RWPE2 (cell line): ENCODE results near the gene PRDX3.

Experiments
- ATAC-seq: fragments of 200-7000 bp; cut with Tn5 transposase; 3 replicates; pipeline ENCODE4 v1.9.1; 2021; ENCODE audit warnings: low read depth
- DNase-seq: peaks from one replicate; pipeline ENCODE4 v3.0.0-alpha.2; 2020; ENCODE audit warnings: low spot score
- H3K27ac ChIP-seq: fragments of 450-650 bp; 2 replicates; pipeline ENCODE4 v1.5.1; 2017; ENCODE audit warnings: mild to moderate bottlenecking; ENCODE audit not compliant: poor library complexity, severe bottlenecking
- H3K27me3 ChIP-seq: fragments of 250-450 bp; sonication (Bioruptor Pico); 2 replicates; pipeline ENCODE4 v1.5.1; 2021; ENCODE audit warnings: mild to moderate bottlenecking, moderate library complexity; ENCODE audit not compliant: insufficient read depth, poor library complexity, severe bottlenecking
- H3K36me3 ChIP-seq: fragments of 250-450 bp; sonication (Bioruptor Pico); 2 replicates; pipeline ENCODE4 v1.5.1; 2020; ENCODE audit warnings: low read depth, mild to moderate bottlenecking, moderate library complexity
- H3K4me1 ChIP-seq: fragments of 250-450 bp; sonication (Bioruptor Pico); 2 replicates; pipeline ENCODE4 v1.5.1; 2021; ENCODE audit warnings: mild to moderate bottlenecking, moderate library complexity; ENCODE audit not compliant: insufficient read depth, poor library complexity, severe bottlenecking
- H3K4me3 ChIP-seq: fragments of 250-450 bp; sonication (Bioruptor Pico); 2 replicates; pipeline ENCODE4 v1.5.1; 2021; ENCODE audit warnings: mild to moderate bottlenecking, moderate library complexity; ENCODE audit not compliant: severe bottlenecking
- H3K9me3 ChIP-seq: fragments of 250-450 bp; sonication (Bioruptor Pico); 2 replicates; pipeline ENCODE4 v1.5.1; 2021; ENCODE audit warnings: mild to moderate bottlenecking, moderate library complexity; ENCODE audit not compliant: severe bottlenecking
- CTCF ChIP-seq: fragments of 450-650 bp; IDR thresholded peaks from one replicate; pipeline ENCODE4 v1.5.1; 2017; ENCODE audit warnings: mild to moderate bottlenecking, moderate library complexity; ENCODE audit not compliant: poor library complexity, severe bottlenecking

The PRDX3 gene

GRCh38 chr10:119120875-119121274 lies 57.7 kb downstream of the PRDX3 start:
- Histone ChIP-seq H3K36me3 (peaks cover 74% of the 10 kb centered on the region), H3K9me3 (no peaks in the 10 kb centered on the region), H3K4me3 (no peak overlapping the region), H3K27ac (no peak overlapping the region), H3K4me1 (no peaks in the 10 kb centered on the region), H3K27me3 (no peaks in the 10 kb centered on the region)
- no peak for TF ChIP-seq CTCF
- no peak for ATAC-seq
- no peak for DNase-seq

- no peak for TF ChIP-seq CTCF
- no peak overlapping the region for H3K27ac ChIP-seq
- H3K4me3 ChIP-seq, result no peak overlapping the region
- H3K36me3 ChIP-seq, result peaks cover 70% of the 10 kb centered on the region
- no peak for DNase-seq
- no peaks in the 10 kb centered on the region for H3K4me1 ChIP-seq
- no peaks in the 10 kb centered on the region for H3K27me3 ChIP-seq
- H3K9me3 ChIP-seq, result no peaks in the 10 kb centered on the region
- no peak for ATAC-seq
Observed at GRCh38 chr10:119120413-119120867, 58.2 kb downstream of the PRDX3 start.

- DNase-seq, result no peak
- ATAC-seq, result no peak
- Histone ChIP-seq H3K4me1 (no peaks in the 10 kb centered on the region), H3K27me3 (no peaks in the 10 kb centered on the region), H3K27ac (no peak overlapping the region), H3K36me3 (peaks cover 67% of the 10 kb centered on the region), H3K9me3 (no peaks in the 10 kb centered on the region), H3K4me3 (no peak overlapping the region)
- no peak for TF ChIP-seq CTCF
Observed at GRCh38 chr10:119119400-119119799, 59.2 kb downstream of the PRDX3 start.

- TF ChIP-seq CTCF, result no peak
- Histone ChIP-seq H3K4me3 (no peak overlapping the region), H3K36me3 (peaks cover 75% of the 10 kb centered on the region)
Observed at GRCh38 chr10:119118231-119118630, 60.4 kb downstream of the PRDX3 start.

More at GRCh38 chr10:119118231-119118630, 60.4 kb downstream of the PRDX3 start:
- no peak for ATAC-seq
- Histone ChIP-seq H3K9me3 (no peaks in the 10 kb centered on the region), H3K27ac (no peak overlapping the region), H3K27me3 (no peaks in the 10 kb centered on the region), H3K4me1 (peaks cover 11% of the 10 kb centered on the region)
- DNase-seq, result no peak
